ENCODE results near the gene SELENOH. TPM values are rescaled to one million over a fixed set of nuclear protein-coding genes. Genes with fewer than 3 reads are reported as not detected.

The SELENOH gene
- total RNA-seq, 1 donor from 2014 or later, result 212 TPM

GRCh38 chr11:57770793-57771192, 29.5 kb downstream of the SELENOH start:
- Mint-ChIP-seq H3K36me3 (ENCODE audit: low read depth) (peaks cover 8% of the 10 kb centered on the region), H3K4me1 (peaks cover 57% of the 10 kb centered on the region), H3K27ac (ENCODE audit: unreplicated experiment) (no peak overlapping the region), H3K27me3 (ENCODE audit: low read depth) (no peaks in the 10 kb centered on the region), H3K9me3 (no peaks in the 10 kb centered on the region), H3K4me3 (no peak overlapping the region)
- TF ChIP-seq CTCF (conservative IDR thresholded peaks at IDR 0.05), result no peak
- no peak for DNase-seq (ENCODE audit: low read depth, low spot score)

GRCh38 chr11:57771365-57771764, 30.1 kb downstream of the SELENOH start:
- no peak for DNase-seq (ENCODE audit: low read depth, low spot score)
- TF ChIP-seq CTCF (conservative IDR thresholded peaks at IDR 0.05), result no peak
- Mint-ChIP-seq H3K27ac (ENCODE audit: unreplicated experiment) (no peak overlapping the region), H3K9me3 (no peaks in the 10 kb centered on the region), H3K4me3 (no peak overlapping the region), H3K36me3 (ENCODE audit: low read depth) (peaks cover 7% of the 10 kb centered on the region), H3K27me3 (ENCODE audit: low read depth) (no peaks in the 10 kb centered on the region), H3K4me1 (peaks cover 59% of the 10 kb centered on the region)

GRCh38 chr11:57772562-57772961, 31.3 kb downstream of the SELENOH start:
- peaks cover 62% of the 10 kb centered on the region for H3K4me1 Mint-ChIP-seq

GRCh38 chr11:57773026-57773598, 31.8 kb downstream of the SELENOH start:
- H3K27ac Mint-ChIP-seq (ENCODE audit: unreplicated experiment), result no peak overlapping the region
- no peak for TF ChIP-seq CTCF (conservative IDR thresholded peaks at IDR 0.05)
- peaks cover 4% of the 10 kb centered on the region for H3K36me3 Mint-ChIP-seq (ENCODE audit: low read depth)
- H3K9me3 Mint-ChIP-seq, result no peaks in the 10 kb centered on the region
- H3K4me1 Mint-ChIP-seq, result peaks cover 64% of the 10 kb centered on the region
- no peak for DNase-seq (ENCODE audit: low read depth, low spot score)
- H3K27me3 Mint-ChIP-seq (ENCODE audit: low read depth), result no peaks in the 10 kb centered on the region
- H3K4me3 Mint-ChIP-seq, result no peak overlapping the region

More at GRCh38 chr11:57772562-57772961, 31.3 kb downstream of the SELENOH start:
- no peaks in the 10 kb centered on the region for H3K9me3 Mint-ChIP-seq
- H3K27me3 Mint-ChIP-seq (ENCODE audit: low read depth), result no peaks in the 10 kb centered on the region
- no peak overlapping the region for H3K4me3 Mint-ChIP-seq
- no peak for DNase-seq (ENCODE audit: low read depth, low spot score)
- peaks cover 4% of the 10 kb centered on the region for H3K36me3 Mint-ChIP-seq (ENCODE audit: low read depth)
- TF ChIP-seq CTCF (conservative IDR thresholded peaks at IDR 0.05), result no peak
- H3K27ac Mint-ChIP-seq (ENCODE audit: unreplicated experiment), result no peak overlapping the region

- H3K4me3 Mint-ChIP-seq, result peak overlapping the region; percentile 74
- H3K9me3 Mint-ChIP-seq, result no peaks in the 10 kb centered on the region
Observed at GRCh38 chr11:57775491-57775890, 34.2 kb downstream of the SELENOH start.

More at GRCh38 chr11:57775491-57775890, 34.2 kb downstream of the SELENOH start:
- Mint-ChIP-seq H3K36me3 (ENCODE audit: low read depth) (peaks cover 4% of the 10 kb centered on the region), H3K27ac (ENCODE audit: unreplicated experiment) (peak overlapping the region; percentile 88), H3K4me1 (peaks cover 77% of the 10 kb centered on the region), H3K27me3 (ENCODE audit: low read depth) (no peaks in the 10 kb centered on the region)
- no peak for TF ChIP-seq CTCF (conservative IDR thresholded peaks at IDR 0.05)
- no peak for DNase-seq (ENCODE audit: low read depth, low spot score)
